Measurements from ENCODE around the gene KAT7.
A peak's percentile ranks its signal among the peaks of the same experiment; 100 is the strongest.
"Not testable (repeated sequence)": the region's sequence is repeated elsewhere in the genome, so short reads cannot be mapped to it uniquely, and the experiment has no call there.

KAT7 gene

GRCh38 chr17:49753959-49754391, 34.5 kb upstream of the KAT7 start:
- Mint-ChIP-seq H3K4me1 (peaks cover 74% of the 10 kb centered on the region), H3K4me3 (no peak overlapping the region), H3K36me3 (peaks cover 51% of the 10 kb centered on the region), H3K9me3 (no peaks in the 10 kb centered on the region), H3K27ac (no peak overlapping the region), H3K27me3 (no peaks in the 10 kb centered on the region)
- CTCF ChIA-PET: no interaction called here
- no peak for DNase-seq

- peaks cover 75% of the 10 kb centered on the region for H3K4me1 Mint-ChIP-seq
- DNase-seq: no peak
- H3K9me3 Mint-ChIP-seq: no peaks in the 10 kb centered on the region
- H3K36me3 Mint-ChIP-seq: peaks cover 50% of the 10 kb centered on the region
- H3K4me3 Mint-ChIP-seq: no peak overlapping the region
- no peaks in the 10 kb centered on the region for H3K27me3 Mint-ChIP-seq
- no peak overlapping the region for H3K27ac Mint-ChIP-seq
- CTCF ChIA-PET: no interaction called here
Observed at GRCh38 chr17:49755663-49756283, 32.7 kb upstream of the KAT7 start.

GRCh38 chr17:49756323-49757150, 31.9 kb upstream of the KAT7 start:
- H3K4me1 Mint-ChIP-seq: peaks cover 81% of the 10 kb centered on the region
- H3K9me3 Mint-ChIP-seq: no peaks in the 10 kb centered on the region
- H3K27ac Mint-ChIP-seq: peak overlapping the region; percentile 19
- no peak overlapping the region for H3K4me3 Mint-ChIP-seq
- CTCF ChIA-PET: interaction anchor here (0.8 kb wide), 1 partner anchor 819 kb away, joined by 6 read pairs; no protein-coding TSS in a partner anchor
- no peaks in the 10 kb centered on the region for H3K27me3 Mint-ChIP-seq
- DNase-seq: no peak
- peaks cover 50% of the 10 kb centered on the region for H3K36me3 Mint-ChIP-seq

- Mint-ChIP-seq H3K27me3 (no peaks in the 10 kb centered on the region), H3K27ac (peak overlapping the region; percentile 58), H3K4me1 (peaks cover 86% of the 10 kb centered on the region), H3K9me3 (no peaks in the 10 kb centered on the region), H3K4me3 (no peak overlapping the region), H3K36me3 (peaks cover 51% of the 10 kb centered on the region)
- no peak for DNase-seq
- CTCF ChIA-PET: interaction anchor here (0.7 to 0.8 kb wide), 2 partner anchors 10 to 818 kb away, joined by 3 to 6 read pairs; no protein-coding TSS in a partner anchor
Observed at GRCh38 chr17:49757151-49757777, 31.2 kb upstream of the KAT7 start.

GRCh38 chr17:49758464-49759010, 29.9 kb upstream of the KAT7 start:
- CTCF ChIA-PET: interaction anchor here (1.0 kb wide), 1 partner anchor 19 kb away, joined by 4 read pairs; no protein-coding TSS in a partner anchor
- DNase-seq, H3K27me3 Mint-ChIP-seq, H3K9me3 Mint-ChIP-seq, H3K4me3 Mint-ChIP-seq, H3K27ac Mint-ChIP-seq: not testable (repeated sequence)
- Mint-ChIP-seq H3K4me1 (peaks cover 84% of the 10 kb centered on the region), H3K36me3 (peaks cover 44% of the 10 kb centered on the region)

- Mint-ChIP-seq H3K36me3 (peaks cover 38% of the 10 kb centered on the region), H3K4me3 (no peak overlapping the region), H3K27ac (no peak overlapping the region), H3K4me1 (peaks cover 80% of the 10 kb centered on the region), H3K27me3 (peaks cover 2% of the 10 kb centered on the region), H3K9me3 (no peaks in the 10 kb centered on the region)
- no peak for DNase-seq
- CTCF ChIA-PET: interaction anchor here (1.0 kb wide), 1 partner anchor 20 kb away, joined by 4 read pairs; no protein-coding TSS in a partner anchor
Observed at GRCh38 chr17:49759203-49759602, 29.3 kb upstream of the KAT7 start.

GRCh38 chr17:49760296-49760695, 28.2 kb upstream of the KAT7 start:
- Mint-ChIP-seq H3K27ac (peak overlapping the region; percentile 6), H3K4me1 (peaks cover 82% of the 10 kb centered on the region), H3K36me3 (peaks cover 35% of the 10 kb centered on the region), H3K9me3 (no peaks in the 10 kb centered on the region), H3K27me3 (peaks cover 5% of the 10 kb centered on the region), H3K4me3 (peak overlapping the region; percentile 6)
- CTCF ChIA-PET: interaction anchor here (1.2 to 1.9 kb wide), 2 partner anchors 11 to 13 kb away, joined by 4 to 6 read pairs; no protein-coding TSS in a partner anchor
- DNase-seq: no peak

- Mint-ChIP-seq H3K27ac (peak overlapping the region; percentile 6), H3K27me3 (peaks cover 13% of the 10 kb centered on the region), H3K9me3 (no peaks in the 10 kb centered on the region), H3K4me3 (peak overlapping the region; percentile 6), H3K36me3 (peaks cover 30% of the 10 kb centered on the region), H3K4me1 (peaks cover 75% of the 10 kb centered on the region)
- CTCF ChIA-PET: interaction anchor here (1.2 to 1.9 kb wide), 3 partner anchors 11 to 18 kb away, joined by 4 to 6 read pairs (median 6); no protein-coding TSS in a partner anchor
- no peak for DNase-seq
Observed at GRCh38 chr17:49760932-49761558, 27.4 kb upstream of the KAT7 start.

- H3K4me1 Mint-ChIP-seq: peaks cover 62% of the 10 kb centered on the region
- DNase-seq: no peak
- CTCF ChIA-PET: interaction anchor here (0.7 to 1.9 kb wide), 6 partner anchors 10 to 192 kb away, joined by 3 to 6 read pairs (median 4); no protein-coding TSS in a partner anchor
- no peaks in the 10 kb centered on the region for H3K9me3 Mint-ChIP-seq
- peaks cover 18% of the 10 kb centered on the region for H3K36me3 Mint-ChIP-seq
- H3K4me3 Mint-ChIP-seq: peak overlapping the region; percentile 90
- peaks cover 25% of the 10 kb centered on the region for H3K27me3 Mint-ChIP-seq
- peak overlapping the region; percentile 86 for H3K27ac Mint-ChIP-seq
Observed at GRCh38 chr17:49762151-49762941, 26.1 kb upstream of the KAT7 start.

GRCh38 chr17:49763735-49764558, 24.5 kb upstream of the KAT7 start, which contains the start of gene FAM117A:
Gene FAM117A (minus strand): TSS chr17:49764131. CDS start chr17:49764087, 44 bp downstream.
- Mint-ChIP-seq H3K4me1 (peaks cover 50% of the 10 kb centered on the region), H3K9me3 (no peaks in the 10 kb centered on the region), H3K27ac (peak within 1 kb of the TSS; percentile 86), H3K36me3 (peaks cover 13% of the 10 kb centered on the region), H3K4me3 (peak within 1 kb of the TSS; percentile 90), H3K27me3 (peaks cover 30% of the 10 kb centered on the region)
- CTCF ChIA-PET: interaction anchor here (0.9 to 1.7 kb wide), 6 partner anchors 10 to 194 kb away, joined by 3 to 10 read pairs (median 4); partner anchors contain the start of gene SLC35B1
- peak; percentile 99 for DNase-seq

- H3K27me3 Mint-ChIP-seq: peaks cover 30% of the 10 kb centered on the region
- peaks cover 43% of the 10 kb centered on the region for H3K4me1 Mint-ChIP-seq
- no peak overlapping the region for H3K27ac Mint-ChIP-seq
- DNase-seq: no peak
- peak overlapping the region; percentile 81 for H3K4me3 Mint-ChIP-seq
- CTCF ChIA-PET: interaction anchor here (0.9 to 1.6 kb wide), 4 partner anchors 9 to 195 kb away, joined by 3 to 10 read pairs (median 4); partner anchors contain the start of gene SLC35B1
- peaks cover 8% of the 10 kb centered on the region for H3K36me3 Mint-ChIP-seq
- H3K9me3 Mint-ChIP-seq: no peaks in the 10 kb centered on the region
Observed at GRCh38 chr17:49764559-49765180, 23.8 kb upstream of the KAT7 start.

Measured in activated naive CD4-positive, alpha-beta T cell treated with anti-CD3 and anti-CD28 coated beads, Interleukin-2, amount 10 ng/mL, durations not matched to agents 7 days and 5 days (primary cell).